Bone marrow (tissue), 2 donors: ENCODE measurements around the gene CD109.
A peak's percentile ranks its signal among the peaks of the same experiment; 100 is the strongest.
"Not testable (repeated sequence)": the region's sequence is repeated elsewhere in the genome, so short reads cannot be mapped to it uniquely, and the experiment has no call there.

Experiments
- DNase-seq, 2 donors: peaks; one replicate each; lab custom pipeline; 2025; lab: John Stamatoyannopoulos, UW

CD109 gene

DNA sequence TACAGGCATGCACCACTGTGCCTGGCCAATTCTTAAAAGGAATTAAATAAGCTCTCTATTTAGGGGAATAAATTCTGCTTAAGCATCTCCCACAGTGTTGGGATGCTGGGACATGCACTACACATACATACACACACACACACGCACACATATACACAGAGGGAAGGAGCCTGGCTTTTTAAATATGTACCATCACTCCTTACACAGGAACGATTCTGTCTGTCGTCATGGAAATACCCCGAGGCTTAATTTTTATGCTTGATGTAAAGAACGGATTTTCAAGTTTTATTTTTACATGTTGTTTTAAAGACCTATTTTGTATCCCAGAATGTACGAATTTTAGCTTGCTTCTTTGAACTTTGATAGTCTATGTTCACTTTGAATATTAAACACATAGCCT lies 95.3 kb downstream of the CD109 start:
- no peak for DNase-seq

DNA sequence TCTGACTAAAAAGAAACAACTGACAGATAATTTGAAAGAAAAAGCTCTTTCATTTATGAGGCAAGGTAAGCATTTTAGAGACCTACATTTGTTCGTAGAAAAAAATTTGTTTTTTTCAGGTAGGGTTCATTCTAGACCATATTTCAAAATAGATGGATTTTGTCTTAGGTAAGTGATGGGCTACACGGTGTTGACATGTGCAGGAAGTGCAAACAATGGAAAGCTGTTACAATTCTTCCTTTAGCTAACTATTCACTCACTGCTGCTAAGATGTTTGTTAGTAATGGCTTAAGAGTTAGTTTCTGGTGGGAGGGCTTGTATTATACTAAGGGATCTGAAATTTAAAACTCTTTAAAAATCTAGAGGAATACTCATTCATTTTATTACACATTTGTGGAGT lies 96.7 kb downstream of the CD109 start:
- no peak for DNase-seq

DNA sequence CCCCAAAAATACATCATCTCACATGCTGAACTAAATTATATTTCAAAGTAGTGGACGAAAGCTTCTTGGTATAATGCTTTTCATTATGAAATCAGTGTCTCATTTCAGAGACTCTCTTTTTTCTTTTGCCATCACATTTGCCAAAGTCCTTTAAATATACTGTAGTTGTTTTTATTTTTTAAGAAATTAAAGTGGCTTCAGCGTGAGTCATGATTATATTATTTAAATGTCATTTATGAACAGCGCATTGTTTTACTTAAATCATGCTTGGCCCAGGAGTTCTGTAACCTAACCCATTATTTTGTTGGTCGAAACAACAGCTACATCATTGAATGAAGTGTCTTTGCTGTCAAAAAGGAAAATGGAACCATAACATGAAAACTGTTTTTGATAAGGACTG lies 100.9 kb downstream of the CD109 start:
- no peak for DNase-seq

GRCh38 chr6:73797861-73798260 lies 101.9 kb downstream of the CD109 start:
- DNase-seq, result no peak

GRCh38 chr6:73798592-73798991 lies 102.6 kb downstream of the CD109 start:
- DNase-seq, result no peak

- no peak for DNase-seq
These were observed 105.0 kb downstream of the CD109 start for GRCh38 chr6:73800997-73801396.

GRCh38 chr6:73801652-73802268 lies 105.8 kb downstream of the CD109 start:
- no peak for DNase-seq

GRCh38 chr6:73802366-73802765 lies 106.4 kb downstream of the CD109 start:
- no peak for DNase-seq

DNA sequence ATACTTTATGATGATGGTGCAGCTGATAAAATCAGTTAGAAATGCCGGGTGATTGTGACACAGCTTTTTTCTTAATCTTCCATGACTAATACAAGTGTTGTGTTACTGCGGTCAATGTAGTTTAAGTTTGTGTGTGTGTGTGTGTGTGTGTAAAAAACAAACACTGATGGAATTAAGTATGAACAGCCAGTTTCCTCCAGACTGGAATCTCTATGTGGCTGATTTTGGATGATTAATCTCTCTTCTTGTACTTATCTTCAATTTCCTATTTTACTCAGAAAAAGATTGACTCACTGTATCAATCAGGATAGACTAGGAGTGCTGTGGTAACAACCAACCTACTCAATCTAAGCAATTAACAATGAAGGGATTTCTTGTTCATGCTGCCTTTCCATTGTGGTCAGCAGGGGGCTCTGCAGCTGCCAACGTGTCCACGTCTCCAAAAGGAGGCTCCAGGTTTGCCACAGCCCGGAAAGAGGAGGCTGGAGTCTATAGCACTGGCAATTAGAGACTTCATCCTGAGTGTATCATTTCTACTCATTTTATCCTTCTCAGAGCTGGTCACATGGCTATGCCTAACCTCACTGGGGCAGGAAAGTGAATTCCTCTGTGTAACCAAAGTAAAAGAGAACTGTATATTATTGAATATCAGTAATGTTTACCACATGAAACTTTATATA lies 107.7 kb downstream of the CD109 start:
- DNase-seq, result no peak

- not testable (repeated sequence) for DNase-seq
These were observed 109.2 kb downstream of the CD109 start for GRCh38 chr6:73805221-73805620.

DNA sequence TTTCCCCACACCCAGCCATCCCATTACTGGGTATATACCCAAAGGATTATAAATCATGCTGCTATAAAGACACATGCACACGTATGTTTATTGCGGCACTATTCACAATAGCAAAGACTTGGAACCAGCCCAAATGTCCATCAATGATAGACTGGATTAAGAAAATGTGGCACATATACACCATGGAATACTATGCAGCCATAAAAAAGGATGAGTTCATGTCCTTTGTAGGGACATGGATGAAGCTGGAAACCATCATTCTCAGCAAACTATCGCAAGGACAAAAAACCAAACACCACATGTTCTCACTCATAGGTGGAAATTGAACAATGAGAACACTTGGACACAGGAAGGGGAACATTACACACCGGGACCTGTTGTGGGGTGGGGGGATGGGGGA lies 110.0 kb downstream of the CD109 start:
- DNase-seq, result not testable (repeated sequence)

DNA sequence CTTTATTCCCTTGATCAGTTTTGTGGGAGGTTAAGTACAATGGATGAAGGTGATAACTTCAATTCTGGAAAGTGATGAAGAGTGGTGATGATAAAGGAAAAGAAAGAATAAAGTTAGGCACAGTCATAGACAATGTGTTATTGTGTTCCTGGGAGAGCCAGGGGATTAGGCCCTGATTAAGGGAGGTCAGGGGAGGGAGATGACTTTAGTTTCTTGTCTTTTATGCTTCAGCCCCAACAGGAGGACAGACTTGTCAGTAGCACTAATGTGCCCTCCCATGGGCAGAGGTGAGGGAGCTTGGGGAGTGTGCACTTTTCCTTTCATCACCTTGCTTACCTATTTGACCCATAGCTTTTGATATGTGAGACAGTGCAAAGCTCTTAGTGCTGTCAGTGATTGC lies 115.7 kb downstream of the CD109 start:
- no peak for DNase-seq

DNA sequence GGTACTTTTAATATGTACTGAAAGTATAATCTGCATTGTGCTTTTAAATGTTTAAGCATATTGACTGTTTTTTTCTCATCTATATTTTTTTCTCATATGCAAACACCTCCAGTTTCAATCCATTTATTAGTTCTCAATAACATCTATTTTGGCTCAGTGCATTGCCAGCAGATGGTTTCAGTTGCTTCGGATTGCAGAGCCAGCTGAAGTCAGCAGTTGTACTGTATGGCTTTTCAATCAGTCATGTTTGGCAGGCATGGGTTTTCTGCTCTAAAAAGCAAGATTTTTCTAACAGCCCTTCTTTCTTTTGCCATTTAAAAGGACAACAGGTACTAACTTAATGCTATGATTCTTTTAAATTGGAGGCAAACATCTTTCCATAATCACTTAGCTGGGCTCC lies 121.2 kb downstream of the CD109 start:
- no peak for DNase-seq

- DNase-seq, result no peak
These were observed 127.2 kb downstream of the CD109 start for GRCh38 chr6:73823046-73823735.

DNA sequence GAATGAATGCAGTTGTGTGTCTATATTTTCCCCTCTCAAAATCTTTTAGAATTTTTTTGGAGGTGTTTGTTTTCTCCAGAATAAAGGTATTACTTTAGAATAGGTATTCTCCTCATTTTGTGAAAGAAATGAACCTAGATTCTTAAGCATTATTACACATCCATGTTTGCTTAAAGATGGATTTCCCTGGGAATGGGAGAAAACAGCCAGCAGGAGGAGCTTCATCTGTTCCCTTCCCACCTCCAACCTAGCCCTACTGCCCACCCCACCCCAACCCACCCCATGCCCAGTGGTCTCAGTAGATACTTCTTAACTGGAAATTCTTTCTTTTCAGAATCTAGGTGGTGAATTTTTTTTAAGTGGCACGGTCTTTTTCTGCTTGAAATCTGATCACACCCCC lies 127.8 kb downstream of the CD109 start:
- no peak for DNase-seq

GRCh38 chr6:73826571-73826970 lies 130.6 kb downstream of the CD109 start:
- no peak for DNase-seq

- no peak for DNase-seq
These were observed 134.1 kb downstream of the CD109 start for GRCh38 chr6:73830119-73830518.

GRCh38 chr6:73832313-73832712 lies 136.3 kb downstream of the CD109 start:
- no peak for DNase-seq

GRCh38 chr6:73844696-73845095 lies 148.7 kb downstream of the CD109 start:
- DNase-seq, result not testable (repeated sequence)

DNA sequence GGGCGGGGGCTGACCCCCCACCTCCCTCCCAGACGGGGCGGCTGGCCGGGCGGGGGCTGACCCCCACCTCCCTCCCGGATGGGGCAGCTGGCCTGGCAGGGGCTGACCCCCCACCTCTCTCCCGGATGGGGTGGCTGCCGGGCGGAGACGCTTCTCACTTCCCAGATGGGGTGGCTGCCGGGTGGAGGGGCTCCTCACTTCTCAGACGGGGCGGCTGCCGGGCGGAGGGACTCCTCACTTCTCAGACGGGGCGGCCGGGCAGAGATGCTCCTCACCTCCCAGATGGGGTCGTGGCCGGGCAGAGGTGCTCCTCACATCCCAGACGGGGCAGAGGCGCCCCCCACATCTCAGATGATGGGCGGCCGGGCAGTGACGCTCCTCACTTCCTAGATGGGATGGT lies 155.0 kb downstream of the CD109 start:
- not testable (repeated sequence) for DNase-seq

DNA sequence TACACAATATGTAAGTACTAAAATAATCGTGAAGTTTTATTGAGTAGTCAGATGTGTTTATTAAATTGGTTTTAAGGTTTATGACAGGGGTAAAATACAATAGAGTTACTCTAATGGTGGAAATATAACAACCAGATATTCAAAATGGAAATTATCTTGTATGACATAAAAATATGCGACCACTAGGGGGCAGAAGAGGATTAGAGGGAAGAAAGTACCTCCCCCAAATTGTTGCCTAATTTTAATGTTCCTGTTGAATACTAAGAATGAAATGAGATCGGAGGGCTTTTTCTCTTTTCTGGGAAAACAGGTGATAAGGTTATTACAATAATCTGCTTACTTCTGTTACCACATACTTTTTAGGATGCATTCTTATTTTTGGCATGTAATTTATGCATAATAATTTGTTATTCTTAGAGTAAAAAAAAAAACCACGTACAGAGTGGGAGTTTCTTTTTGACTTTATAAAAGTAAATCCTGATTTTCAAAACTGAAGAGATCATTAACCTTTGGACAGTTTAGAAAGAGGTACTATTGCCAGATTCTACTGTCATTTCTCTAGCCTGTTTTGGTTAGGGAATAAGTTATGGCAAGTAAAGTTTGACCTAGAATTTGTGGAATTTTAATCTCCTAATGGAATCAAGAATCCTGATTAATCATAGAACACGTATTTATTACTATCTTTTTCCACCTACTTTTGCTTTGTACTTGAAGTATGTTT lies 159.2 kb downstream of the CD109 start:
- DNase-seq, result peak in 1 of 2 donors; percentile 57

DNA sequence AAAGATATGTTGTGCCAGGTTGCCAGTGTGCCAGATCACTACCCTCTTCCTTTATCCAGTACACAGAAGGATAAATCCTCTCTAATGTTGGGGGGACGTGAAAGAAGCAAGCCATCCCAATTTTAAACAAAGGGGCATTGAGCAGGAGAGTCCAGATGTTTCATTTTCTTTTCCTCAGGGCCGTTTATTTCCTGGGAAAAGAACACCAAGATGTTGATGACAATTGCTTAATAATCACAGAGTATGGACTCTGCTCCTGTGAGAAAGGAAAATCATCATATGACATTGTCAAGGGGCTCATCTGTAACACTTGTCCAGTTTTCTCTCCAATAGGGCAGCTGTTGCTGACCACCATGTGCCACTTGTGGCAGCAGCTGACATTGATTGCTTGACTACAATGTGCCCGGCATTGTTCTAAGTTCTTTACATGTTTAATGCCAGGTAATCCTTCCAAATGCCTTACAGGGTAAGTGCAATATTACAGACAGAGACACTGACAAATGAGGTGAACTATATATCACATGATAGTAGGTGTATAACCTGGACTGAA lies 161.4 kb downstream of the CD109 start:
- DNase-seq, result no peak
